ENCODE measurements around the gene CFAP299. TPM values are rescaled to one million over a fixed set of nuclear protein-coding genes. Genes with fewer than 3 reads are reported as not detected.

CFAP299 gene
- total RNA-seq, 1 experiment from 2014 or later = not detected

GRCh38 chr4:80321776-80322175 is 13.8 kb upstream of the CFAP299 start:
- Histone ChIP-seq H3K9me3 (ENCODE audit: control insufficient read depth in 1 of 2, insufficient read depth in 1 of 2, low read depth in 1 of 2, low read length in 2 of 2) (no peaks in the 10 kb centered on the region), H3K4me2 (ENCODE audit: low read length) (no peak overlapping the region), H3K9ac (ENCODE audit: low read length) (no peak overlapping the region), H3K9me2 (ENCODE audit: insufficient read depth) (no peaks in the 10 kb centered on the region), H3K4me1 (ENCODE audit: control insufficient read depth in 1 of 2, insufficient read depth in 2 of 2, low read length in 2 of 2) (no peaks in the 10 kb centered on the region), H3K27ac (ENCODE audit: low read depth, low read length) (no peak overlapping the region), H3K4me3 (replicated peaks in 1 of 2; ENCODE audit: low read depth in 1 of 2, low read length in 2 of 2) (no peak overlapping the region), H3K79me2 (ENCODE audit: insufficient read depth, low read length) (no peaks in the 10 kb centered on the region), H4K20me1 (ENCODE audit: insufficient read depth) (no peaks in the 10 kb centered on the region), H3K36me3 (ENCODE audit: control insufficient read depth in 1 of 2, insufficient read depth in 2 of 2, low read length in 2 of 2) (no peaks in the 10 kb centered on the region), H3K27me3 (ENCODE audit: insufficient read depth, low read length) (peaks cover 56% of the 10 kb centered on the region), H2AFZ (ENCODE audit: low read depth, low read length, poor library complexity, severe bottlenecking) (no peak overlapping the region)
- intact Hi-C loops (cut with micrococcal nuclease) = no loop called here
- BruUV-seq (replicated peaks) = no TSS peak
- TF ChIP-seq, protein P1, sequence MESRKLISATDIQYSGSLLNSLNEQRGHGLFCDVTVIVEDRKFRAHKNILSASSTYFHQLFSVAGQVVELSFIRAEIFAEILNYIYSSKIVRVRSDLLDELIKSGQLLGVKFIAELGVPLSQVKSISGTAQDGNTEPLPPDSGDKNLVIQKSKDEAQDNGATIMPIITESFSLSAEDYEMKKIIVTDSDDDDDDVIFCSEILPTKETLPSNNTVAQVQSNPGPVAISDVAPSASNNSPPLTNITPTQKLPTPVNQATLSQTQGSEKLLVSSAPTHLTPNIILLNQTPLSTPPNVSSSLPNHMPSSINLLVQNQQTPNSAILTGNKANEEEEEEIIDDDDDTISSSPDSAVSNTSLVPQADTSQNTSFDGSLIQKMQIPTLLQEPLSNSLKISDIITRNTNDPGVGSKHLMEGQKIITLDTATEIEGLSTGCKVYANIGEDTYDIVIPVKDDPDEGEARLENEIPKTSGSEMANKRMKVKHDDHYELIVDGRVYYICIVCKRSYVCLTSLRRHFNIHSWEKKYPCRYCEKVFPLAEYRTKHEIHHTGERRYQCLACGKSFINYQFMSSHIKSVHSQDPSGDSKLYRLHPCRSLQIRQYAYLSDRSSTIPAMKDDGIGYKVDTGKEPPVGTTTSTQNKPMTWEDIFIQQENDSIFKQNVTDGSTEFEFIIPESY (IDR thresholded peaks at IDR 0.05; ENCODE audit: extremely low read depth, insufficient replicate concordance, low read length) = no peak
- TF ChIP-seq, protein P2, sequence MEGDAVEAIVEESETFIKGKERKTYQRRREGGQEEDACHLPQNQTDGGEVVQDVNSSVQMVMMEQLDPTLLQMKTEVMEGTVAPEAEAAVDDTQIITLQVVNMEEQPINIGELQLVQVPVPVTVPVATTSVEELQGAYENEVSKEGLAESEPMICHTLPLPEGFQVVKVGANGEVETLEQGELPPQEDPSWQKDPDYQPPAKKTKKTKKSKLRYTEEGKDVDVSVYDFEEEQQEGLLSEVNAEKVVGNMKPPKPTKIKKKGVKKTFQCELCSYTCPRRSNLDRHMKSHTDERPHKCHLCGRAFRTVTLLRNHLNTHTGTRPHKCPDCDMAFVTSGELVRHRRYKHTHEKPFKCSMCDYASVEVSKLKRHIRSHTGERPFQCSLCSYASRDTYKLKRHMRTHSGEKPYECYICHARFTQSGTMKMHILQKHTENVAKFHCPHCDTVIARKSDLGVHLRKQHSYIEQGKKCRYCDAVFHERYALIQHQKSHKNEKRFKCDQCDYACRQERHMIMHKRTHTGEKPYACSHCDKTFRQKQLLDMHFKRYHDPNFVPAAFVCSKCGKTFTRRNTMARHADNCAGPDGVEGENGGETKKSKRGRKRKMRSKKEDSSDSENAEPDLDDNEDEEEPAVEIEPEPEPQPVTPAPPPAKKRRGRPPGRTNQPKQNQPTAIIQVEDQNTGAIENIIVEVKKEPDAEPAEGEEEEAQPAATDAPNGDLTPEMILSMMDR (IDR thresholded peaks at IDR 0.05 in 2 of 3, conservative IDR thresholded peaks at IDR 0.05 in 1 of 3; ENCODE audit: borderline replicate concordance in 1 of 3, insufficient read depth in 1 of 3, low read depth in 2 of 3, low read length in 2 of 3) = 0 out of 6 replicates have a peak, but pooled peaks of 1 of the 3 experiments have one; percentile 24
- ATAC-seq (no peak), DNase-seq (ENCODE audit: low read depth, low spot score) (no peak)
- RAD21 ChIA-PET (ENCODE audit: low non-redundant PET in 1 of 2, low total read pairs in 2 of 2, uncharacterized antibody in 2 of 2, unreplicated experiment in 2 of 2) = no interaction called here
- POLR2A ChIA-PET = no interaction called here
- CTCF ChIA-PET = no interaction called here

GRCh38 chr4:80322716-80323115 is 12.8 kb upstream of the CFAP299 start:
- TF ChIP-seq SRF (IDR thresholded peaks at IDR 0.05; ENCODE audit: low read depth) = no peak
- TF ChIP-seq ZNF274 (IDR thresholded peaks at IDR 0.05; ENCODE audit: low read depth, low read length) = no peak
- TF ChIP-seq EZH2phosphoT487 (IDR thresholded peaks at IDR 0.05; ENCODE audit: borderline replicate concordance) = no peak
- no peak for TF ChIP-seq SP1 (IDR thresholded peaks at IDR 0.05; ENCODE audit: low read depth)
- TF ChIP-seq, protein P3, sequence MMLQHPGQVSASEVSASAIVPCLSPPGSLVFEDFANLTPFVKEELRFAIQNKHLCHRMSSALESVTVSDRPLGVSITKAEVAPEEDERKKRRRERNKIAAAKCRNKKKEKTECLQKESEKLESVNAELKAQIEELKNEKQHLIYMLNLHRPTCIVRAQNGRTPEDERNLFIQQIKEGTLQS (IDR thresholded peaks at IDR 0.05) = no peak
- peak; percentile 16; the same call in 1 of the 2 replicates for TF ChIP-seq RAD21 (IDR thresholded peaks at IDR 0.05; ENCODE audit: low read depth)
- no peak for TF ChIP-seq JUND (IDR thresholded peaks at IDR 0.05)
- peaks cover 56% of the 10 kb centered on the region for H3K27me3 ChIP-seq (ENCODE audit: insufficient read depth, low read length)
- no peak overlapping the region for H3K27ac ChIP-seq (ENCODE audit: low read depth, low read length)
- ChIA-PET RAD21 (ENCODE audit: low non-redundant PET in 1 of 2, low total read pairs in 2 of 2, uncharacterized antibody in 2 of 2, unreplicated experiment in 2 of 2) (no interaction called here), CTCF (interaction anchor here (0.7 to 1.9 kb wide), 5 partner anchors 9 to 1370 kb away, joined by 3 to 12 read pairs (median 5); no protein-coding TSS in a partner anchor), POLR2A (no interaction called here)
- BruUV-seq (replicated peaks) = no TSS peak
- no peaks in the 10 kb centered on the region for H3K9me3 ChIP-seq (ENCODE audit: control insufficient read depth in 1 of 2, insufficient read depth in 1 of 2, low read depth in 1 of 2, low read length in 2 of 2)
- H3K79me2 ChIP-seq (ENCODE audit: insufficient read depth, low read length) = no peaks in the 10 kb centered on the region
- no peaks in the 10 kb centered on the region for H3K36me3 ChIP-seq (ENCODE audit: control insufficient read depth in 1 of 2, insufficient read depth in 2 of 2, low read length in 2 of 2)
- H3K9me2 ChIP-seq (ENCODE audit: insufficient read depth) = no peaks in the 10 kb centered on the region
- no peak overlapping the region for H3K4me3 ChIP-seq (replicated peaks in 1 of 2; ENCODE audit: low read depth in 1 of 2, low read length in 2 of 2)
- peak; percentile 61 for ATAC-seq
- H3K9ac ChIP-seq (ENCODE audit: low read length) = no peak overlapping the region
- no peaks in the 10 kb centered on the region for H3K4me1 ChIP-seq (ENCODE audit: control insufficient read depth in 1 of 2, insufficient read depth in 2 of 2, low read length in 2 of 2)
- H2AFZ ChIP-seq (ENCODE audit: low read depth, low read length, poor library complexity, severe bottlenecking) = no peak overlapping the region
- no peak overlapping the region for H3K4me2 ChIP-seq (ENCODE audit: low read length)
- intact Hi-C loops (cut with micrococcal nuclease) = no loop called here
- no peaks in the 10 kb centered on the region for H4K20me1 ChIP-seq (ENCODE audit: insufficient read depth)
- no peak for DNase-seq (ENCODE audit: low read depth, low spot score)

All from HCT116 (cell line).